CD4-positive, alpha-beta T cell (primary cell): ENCODE measurements around the gene CLTCL1. TPM values are rescaled to one million over a fixed set of nuclear protein-coding genes. Genes with fewer than 3 reads are reported as not detected.

ENCODE experiments used
- ATAC-seq: fragments of 200-7000 bp; cut with Tn5 transposase; one replicate; pipeline ENCODE4 v1.10.0; 2022; ENCODE audit warnings: mild to moderate bottlenecking; ENCODE audit not compliant: poor library complexity
- CTCF ChIA-PET: fragments of 350-600 bp; sonication (Branson Sonifier 250); formaldehyde crosslinking; loops from one replicate; lab custom pipeline; 2021; ENCODE audit warnings: antibody characterized with exemption, inconsistent platforms; lab: Charles Lee
- POLR2A ChIA-PET: fragments of 350-600 bp; sonication (Branson Sonifier 250); formaldehyde crosslinking; loops from one replicate; lab custom pipeline; 2021; ENCODE audit warnings: antibody characterized with exemption, inconsistent platforms; lab: Charles Lee
- DNase-seq, 14 experiments: peaks; one replicate each; pipeline ENCODE4 v3.0.0-alpha.2; 2013 to 2020; ENCODE audit warnings: mixed read lengths in 2 of 14
- H3K27ac ChIP-seq, 2 donors: one replicate each; pipeline versions ENCODE4 v1.5.1 to v1.7.0; 2013; ENCODE audit warnings: low read length in 2 of 2, low read depth in 1 of 2, mild to moderate bottlenecking in 1 of 2
- H3K27me3 ChIP-seq, 2 experiments: 1 replicate in 1 of 2; 2 replicates in 1 of 2; pipeline versions ENCODE4 v1.6.1 to v1.7.0; 2013; ENCODE audit warnings: low read length in 2 of 2, control low read depth in 1 of 2, mild to moderate bottlenecking in 1 of 2, moderate library complexity in 1 of 2; ENCODE audit not compliant: insufficient read depth in 2 of 2, control insufficient read depth in 1 of 2
- H3K36me3 ChIP-seq: one replicate; pipeline ENCODE4 v1.6.1; 2013; ENCODE audit warnings: low read length, control low read depth; ENCODE audit not compliant: insufficient read depth
- H3K4me1 ChIP-seq: one replicate; pipeline ENCODE4 v1.6.1; 2013; ENCODE audit warnings: low read length, control low read depth; ENCODE audit not compliant: insufficient read depth
- H3K4me3 ChIP-seq: one replicate; pipeline ENCODE4 v1.5.1; 2013; ENCODE audit warnings: mild to moderate bottlenecking, low read length, moderate library complexity
- H3K9me3 ChIP-seq, 2 experiments: 1 replicate in 1 of 2; 2 replicates in 1 of 2; pipeline versions ENCODE4 v1.6.1 to v1.7.0; 2013; ENCODE audit warnings: low read length in 2 of 2, mild to moderate bottlenecking in 2 of 2, control low read depth in 1 of 2, moderate library complexity in 1 of 2; ENCODE audit not compliant: control insufficient read depth in 1 of 2, insufficient read depth in 1 of 2
- H3K27ac Mint-ChIP-seq: one replicate; pipeline ENCODE4 v1.8.0; 2020; ENCODE audit warnings: mixed read lengths
- H3K27me3 Mint-ChIP-seq: one replicate; pipeline ENCODE4 v1.8.0; 2021; ENCODE audit warnings: mixed read lengths
- H3K36me3 Mint-ChIP-seq: one replicate; pipeline ENCODE4 v1.8.0; 2021; ENCODE audit warnings: low read depth, mixed read lengths
- H3K4me1 Mint-ChIP-seq: one replicate; pipeline ENCODE4 v1.8.0; 2021; ENCODE audit warnings: low read depth, mixed read lengths
- H3K4me3 Mint-ChIP-seq: one replicate; pipeline ENCODE4 v1.8.0; 2020; ENCODE audit warnings: mild to moderate bottlenecking, mixed read lengths
- H3K9me3 Mint-ChIP-seq: one replicate; pipeline ENCODE4 v1.8.0; 2020; ENCODE audit warnings: mixed read lengths
- intact Hi-C, 2 experiments: fragments of 100-400 bp; cut with DNase I in 1 of 2; cut with micrococcal nuclease in 1 of 2; formaldehyde crosslinking; loops; one replicate each; pipeline versions ENCODE4 v1.15.1 to v1.9.0; 2023 to 2025; cut with DNase I, micrococcal nuclease
- total RNA-seq, 174 experiments: library from RNA in 2 of 174; stranded (reverse) in 2 of 174; gene quantifications; one replicate each; pipeline ENCODE4 v1.2.3 and lab custom pipeline; 2021 to 2026
- TF ChIP-seq, protein P1 (sequence below): fragments of 200-600 bp; IDR thresholded peaks from one replicate; pipeline ENCODE4 v1.8.0; 2022; ENCODE audit warnings: antibody characterized with exemption, mild to moderate bottlenecking

CLTCL1 gene
- total RNA-seq, 2 experiments from 2014 or later, result 0.52 to 1.5 TPM

DNA sequence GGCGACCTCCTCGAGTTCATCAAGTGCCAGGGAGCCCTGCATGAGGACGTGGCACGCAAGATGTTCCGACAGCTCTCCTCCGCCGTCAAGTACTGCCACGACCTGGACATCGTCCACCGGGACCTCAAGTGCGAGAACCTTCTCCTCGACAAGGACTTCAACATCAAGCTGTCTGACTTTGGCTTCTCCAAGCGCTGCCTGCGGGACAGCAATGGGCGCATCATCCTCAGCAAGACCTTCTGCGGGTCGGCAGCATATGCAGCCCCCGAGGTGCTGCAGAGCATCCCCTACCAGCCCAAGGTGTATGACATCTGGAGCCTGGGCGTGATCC lies 159.9 kb downstream of the CLTCL1 start:
- no peak overlapping the region for H3K27ac Mint-ChIP-seq

DNA sequence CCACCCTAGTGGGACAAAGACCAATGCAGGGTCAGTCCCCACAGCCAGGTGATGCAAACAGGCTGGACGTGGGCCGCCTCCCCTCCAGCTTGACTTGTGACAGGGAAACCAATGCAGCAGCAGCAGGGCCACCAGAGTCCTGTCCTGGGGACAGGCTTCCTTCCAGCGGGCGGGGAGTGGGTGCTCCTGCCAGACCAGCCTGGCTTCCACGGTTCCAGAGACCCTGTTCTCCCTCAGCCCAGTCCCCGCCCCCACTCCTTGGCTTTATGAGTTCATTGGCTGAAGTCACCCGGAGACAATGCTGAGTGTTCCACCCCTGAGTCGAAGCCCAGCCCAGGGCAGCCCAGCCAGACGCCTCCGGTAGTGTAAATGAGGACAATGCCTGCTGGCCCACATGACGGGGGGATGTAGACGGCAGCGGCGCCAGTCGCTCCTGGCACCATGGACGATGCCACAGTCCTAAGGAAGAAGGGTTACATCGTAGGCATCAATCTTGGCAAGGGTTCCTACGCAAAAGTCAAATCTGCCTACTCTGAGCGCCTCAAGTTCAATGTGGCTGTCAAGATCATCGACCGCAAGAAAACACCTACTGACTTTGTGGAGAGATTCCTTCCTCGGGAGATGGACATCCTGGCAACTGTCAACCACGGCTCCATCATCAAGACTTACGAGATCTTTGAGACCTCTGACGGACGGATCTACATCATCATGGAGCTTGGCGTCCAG lies 160.4 kb downstream of the CLTCL1 start, which contains the start of gene TSSK2:
TSSK2 (plus strand) TSS at position 350 of the 726 bp plus-strand sequence; CDS start at position 442, 92 bp downstream.
- ATAC-seq (no peak), DNase-seq (no peak)
- Histone ChIP-seq H3K4me3 (no peak within 1 kb of the TSS), H3K27ac (no peak within 1 kb of the TSS), H3K9me3 (no peaks in the 10 kb centered on the region), H3K4me1 (no peaks in the 10 kb centered on the region), H3K36me3 (peaks cover 30% of the 10 kb centered on the region), H3K27me3 (no peaks in the 10 kb centered on the region)
- intact Hi-C loops, result no loop called here
- TF ChIP-seq, protein P1, sequence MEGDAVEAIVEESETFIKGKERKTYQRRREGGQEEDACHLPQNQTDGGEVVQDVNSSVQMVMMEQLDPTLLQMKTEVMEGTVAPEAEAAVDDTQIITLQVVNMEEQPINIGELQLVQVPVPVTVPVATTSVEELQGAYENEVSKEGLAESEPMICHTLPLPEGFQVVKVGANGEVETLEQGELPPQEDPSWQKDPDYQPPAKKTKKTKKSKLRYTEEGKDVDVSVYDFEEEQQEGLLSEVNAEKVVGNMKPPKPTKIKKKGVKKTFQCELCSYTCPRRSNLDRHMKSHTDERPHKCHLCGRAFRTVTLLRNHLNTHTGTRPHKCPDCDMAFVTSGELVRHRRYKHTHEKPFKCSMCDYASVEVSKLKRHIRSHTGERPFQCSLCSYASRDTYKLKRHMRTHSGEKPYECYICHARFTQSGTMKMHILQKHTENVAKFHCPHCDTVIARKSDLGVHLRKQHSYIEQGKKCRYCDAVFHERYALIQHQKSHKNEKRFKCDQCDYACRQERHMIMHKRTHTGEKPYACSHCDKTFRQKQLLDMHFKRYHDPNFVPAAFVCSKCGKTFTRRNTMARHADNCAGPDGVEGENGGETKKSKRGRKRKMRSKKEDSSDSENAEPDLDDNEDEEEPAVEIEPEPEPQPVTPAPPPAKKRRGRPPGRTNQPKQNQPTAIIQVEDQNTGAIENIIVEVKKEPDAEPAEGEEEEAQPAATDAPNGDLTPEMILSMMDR, result no peak
- no peaks in the 10 kb centered on the region for H3K27me3 Mint-ChIP-seq
- POLR2A ChIA-PET, result no interaction called here
- no peaks in the 10 kb centered on the region for H3K9me3 Mint-ChIP-seq
- H3K36me3 Mint-ChIP-seq, result peaks cover 42% of the 10 kb centered on the region
- H3K4me1 Mint-ChIP-seq, result no peaks in the 10 kb centered on the region
- H3K27ac Mint-ChIP-seq, result no peak within 1 kb of the TSS
- CTCF ChIA-PET, result interaction anchor here (1.9 kb wide), 1 partner anchor 16 kb away, joined by 5 read pairs; no protein-coding TSS in a partner anchor
- H3K4me3 Mint-ChIP-seq, result no peak within 1 kb of the TSS

More for the DNA sequence above, 159.9 kb downstream of the CLTCL1 start:
- no peaks in the 10 kb centered on the region for H3K4me1 ChIP-seq
- H3K9me3 Mint-ChIP-seq, result no peaks in the 10 kb centered on the region
- H3K36me3 Mint-ChIP-seq, result peaks cover 47% of the 10 kb centered on the region
- DNase-seq (no peak), ATAC-seq (no peak)
- no peaks in the 10 kb centered on the region for H3K27me3 Mint-ChIP-seq
- intact Hi-C loops, result no loop called here
- H3K36me3 ChIP-seq, result peaks cover 35% of the 10 kb centered on the region
- CTCF ChIA-PET, result interaction anchor here (1.9 kb wide), 1 partner anchor 16 kb away, joined by 5 read pairs; no protein-coding TSS in a partner anchor
- H3K27ac ChIP-seq, result no peak overlapping the region
- H3K4me1 Mint-ChIP-seq, result no peaks in the 10 kb centered on the region
- H3K4me3 ChIP-seq, result no peak overlapping the region
- H3K9me3 ChIP-seq, result no peaks in the 10 kb centered on the region
- TF ChIP-seq, protein P1, result no peak
- POLR2A ChIA-PET, result no interaction called here
- no peak overlapping the region for H3K4me3 Mint-ChIP-seq
- no peaks in the 10 kb centered on the region for H3K27me3 ChIP-seq

DNA sequence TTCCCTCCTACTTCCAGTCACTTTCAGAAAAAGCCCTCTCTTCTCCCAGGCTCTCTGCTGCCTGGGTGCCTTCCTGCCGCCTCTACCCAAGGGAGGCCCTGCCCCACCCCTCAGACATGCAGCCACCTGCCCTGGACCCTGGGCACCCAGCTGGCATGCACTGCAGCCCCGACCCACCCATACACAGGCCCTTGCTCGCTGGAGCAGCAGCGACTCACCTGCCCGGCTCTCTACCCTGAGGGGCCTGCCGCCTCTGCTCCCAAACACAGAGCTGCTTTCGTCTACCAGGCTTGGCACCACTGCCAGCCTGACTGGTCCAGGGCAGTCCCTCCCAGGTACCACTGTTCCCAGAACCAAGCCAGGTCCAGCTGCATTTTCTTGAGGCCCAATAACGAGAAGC lies 161.6 kb downstream of the CLTCL1 start:
- Histone ChIP-seq H3K9me3 (no peaks in the 10 kb centered on the region), H3K27me3 (no peaks in the 10 kb centered on the region), H3K27ac (no peak overlapping the region), H3K4me3 (no peak overlapping the region), H3K4me1 (no peaks in the 10 kb centered on the region), H3K36me3 (peaks cover 21% of the 10 kb centered on the region)
- ChIA-PET POLR2A (interaction anchor here (1.8 kb wide), 1 partner anchor 15 kb away, joined by 7 read pairs; the partner anchor contains the start of gene ESS2), CTCF (interaction anchor here (0.5 to 1.9 kb wide), 2 partner anchors 14 to 601 kb away, joined by 3 to 5 read pairs; no protein-coding TSS in a partner anchor)
- intact Hi-C loops, result no loop called here
- peaks cover 32% of the 10 kb centered on the region for H3K36me3 Mint-ChIP-seq
- TF ChIP-seq, protein P1, result no peak
- H3K9me3 Mint-ChIP-seq, result no peaks in the 10 kb centered on the region
- no peaks in the 10 kb centered on the region for H3K4me1 Mint-ChIP-seq
- H3K4me3 Mint-ChIP-seq, result no peak overlapping the region
- DNase-seq (no peak), ATAC-seq (no peak)
- no peaks in the 10 kb centered on the region for H3K27me3 Mint-ChIP-seq
- no peak overlapping the region for H3K27ac Mint-ChIP-seq

Other genes starting within 250 kb of the CLTCL1 start
- 10 to 100 TPM; 31.9 to 35.5 TPM for gene DGCR2, start 169.3 kb downstream of the CLTCL1 start, total RNA-seq
- gene TSSK2, start 160.4 kb downstream of the CLTCL1 start, total RNA-seq, result under 1 TPM in 1 of 2 experiments, not detected in 1; 0.31 TPM
- gene ESS2, start 147.1 kb downstream of the CLTCL1 start, total RNA-seq, result 10 to 100 TPM; 56.1 to 58.0 TPM
- not detected for gene GSC2, start 141.4 kb downstream of the CLTCL1 start, total RNA-seq
- gene SLC25A1, start 113.0 kb downstream of the CLTCL1 start, total RNA-seq, result 10 to 100 TPM; 17.6 to 18.0 TPM
- 10 to 100 TPM; 15.2 to 15.5 TPM for gene HIRA, start 140.0 kb upstream of the CLTCL1 start, total RNA-seq
- 10 to 100 TPM; 10.7 to 11.3 TPM for gene MRPL40, start 140.8 kb upstream of the CLTCL1 start, total RNA-seq
- 10 to 100 TPM; 30.2 to 32.6 TPM for gene C22orf39, start 156.0 kb upstream of the CLTCL1 start, total RNA-seq
- gene UFD1, start 187.5 kb upstream of the CLTCL1 start, total RNA-seq, result 10 to 100 TPM; 68.5 to 77.4 TPM
- under 1 TPM; 0.75 to 0.82 TPM for gene CDC45, start 188.2 kb upstream of the CLTCL1 start, total RNA-seq
- not detected for gene CLDN5, start 232.7 kb upstream of the CLTCL1 start, total RNA-seq